Parathyroid adenoma (tissue), 2 donors: ENCODE results near the gene HES7.
A peak's percentile ranks its signal among the peaks of the same experiment; 100 is the strongest.
"Not testable (repeated sequence)": the region's sequence is repeated elsewhere in the genome, so short reads cannot be mapped to it uniquely, and the experiment has no call there.

ENCODE experiments used
- H2AFZ ChIP-seq: fragments of 300-600 bp; sonication (generic); one replicate; pipeline ENCODE4 v1.7.0; 2017; ENCODE audit warnings: antibody characterized with exemption, mild to moderate bottlenecking
- H3K27ac ChIP-seq: fragments of 300-600 bp; sonication (generic); one replicate; pipeline ENCODE4 v1.7.0; 2017
- H3K27me3 ChIP-seq: fragments of 300-600 bp; sonication (generic); one replicate; pipeline ENCODE4 v1.7.0; 2017; ENCODE audit warnings: low read length; ENCODE audit not compliant: control insufficient read depth, insufficient read depth
- H3K36me3 ChIP-seq: fragments of 300-600 bp; sonication (generic); one replicate; pipeline ENCODE4 v1.7.0; 2017; ENCODE audit warnings: low read length; ENCODE audit not compliant: control insufficient read depth, insufficient read depth
- H3K4me1 ChIP-seq: fragments of 300-600 bp; sonication (generic); one replicate; pipeline ENCODE4 v1.7.0; 2017; ENCODE audit warnings: control low read depth
- H3K4me2 ChIP-seq: fragments of 300-600 bp; sonication (generic); one replicate; pipeline ENCODE4 v1.7.0; 2017; ENCODE audit warnings: low read length
- H3K4me3 ChIP-seq: fragments of 300-600 bp; sonication (generic); one replicate; pipeline ENCODE4 v1.7.0; 2017; ENCODE audit warnings: low read depth, low read length
- H3K79me2 ChIP-seq: fragments of 300-600 bp; sonication (generic); one replicate; pipeline ENCODE4 v1.7.0; 2017; ENCODE audit warnings: control low read depth
- H3K9ac ChIP-seq: fragments of 300-600 bp; sonication (generic); one replicate; pipeline ENCODE4 v1.7.0; 2017; ENCODE audit warnings: mild to moderate bottlenecking
- H3K9me3 ChIP-seq: fragments of 300-600 bp; sonication (generic); one replicate; pipeline ENCODE4 v1.7.0; 2017; ENCODE audit warnings: low read length; ENCODE audit not compliant: control insufficient read depth
- CTCF ChIP-seq: fragments of 300-600 bp; sonication (generic); IDR thresholded peaks from one replicate; pipeline ENCODE4 v1.7.0; 2017; ENCODE audit warnings: antibody characterized with exemption, mild to moderate bottlenecking
- donor health status: primary hyperparathyroidism.

The HES7 gene

GRCh38 chr17:8123695-8124349 lies at the start of gene HES7:
Gene HES7, minus strand, starts transcription at chr17:8124106. Its CDS starts 22 bp downstream, at chr17:8124084.
- H2AFZ ChIP-seq = peak within 1 kb of the TSS; percentile 87
- TF ChIP-seq CTCF = no peak
- H3K36me3 ChIP-seq = no peaks in the 10 kb centered on the region
- peaks cover 39% of the 10 kb centered on the region for H3K4me1 ChIP-seq
- H3K27me3 ChIP-seq = peaks cover 2% of the 10 kb centered on the region
- H3K9me3 ChIP-seq = no peaks in the 10 kb centered on the region
- peak within 1 kb of the TSS; percentile 82 for H3K4me2 ChIP-seq
- no peak within 1 kb of the TSS for H3K27ac ChIP-seq
- H3K4me3 ChIP-seq = peak within 1 kb of the TSS; percentile 80
- H3K79me2 ChIP-seq = no peaks in the 10 kb centered on the region
- no peak within 1 kb of the TSS for H3K9ac ChIP-seq

- Histone ChIP-seq H2AFZ (peak overlapping the region; percentile 61), H3K36me3 (no peaks in the 10 kb centered on the region), H3K27me3 (no peaks in the 10 kb centered on the region), H3K9me3 (no peaks in the 10 kb centered on the region), H3K4me3 (peak overlapping the region; percentile 81), H3K27ac (peak overlapping the region; percentile 97), H3K4me2 (peak overlapping the region; percentile 91), H3K79me2 (peaks cover 21% of the 10 kb centered on the region), H3K4me1 (peaks cover 24% of the 10 kb centered on the region), H3K9ac (peak overlapping the region; percentile 49)
- no peak for TF ChIP-seq CTCF
Measured at GRCh38 chr17:8173056-8173870, 49.4 kb upstream of the HES7 start.

GRCh38 chr17:8170186-8170585 lies 46.3 kb upstream of the HES7 start:
- not testable (repeated sequence) for H3K9ac ChIP-seq

GRCh38 chr17:8167526-8167925 lies 43.6 kb upstream of the HES7 start:
- TF ChIP-seq CTCF = no peak

More at GRCh38 chr17:8170186-8170585, 46.3 kb upstream of the HES7 start:
- Histone ChIP-seq H3K79me2 (peaks cover 27% of the 10 kb centered on the region), H3K4me1 (peaks cover 13% of the 10 kb centered on the region)
- not testable (repeated sequence) for H3K27me3 ChIP-seq, H3K27ac ChIP-seq, H3K4me3 ChIP-seq, H3K36me3 ChIP-seq, H3K4me2 ChIP-seq, H3K9me3 ChIP-seq, H2AFZ ChIP-seq

GRCh38 chr17:8166731-8167130 lies 42.8 kb upstream of the HES7 start:
- no peak overlapping the region for H3K27ac ChIP-seq
- H2AFZ ChIP-seq = no peak overlapping the region
- no peaks in the 10 kb centered on the region for H3K9me3 ChIP-seq
- H3K36me3 ChIP-seq = no peaks in the 10 kb centered on the region
- H3K9ac ChIP-seq = no peak overlapping the region
- no peak overlapping the region for H3K4me3 ChIP-seq
- H3K4me2 ChIP-seq = no peak overlapping the region
- H3K4me1 ChIP-seq = peaks cover 18% of the 10 kb centered on the region
- H3K79me2 ChIP-seq = peaks cover 26% of the 10 kb centered on the region
- no peak for TF ChIP-seq CTCF
- no peaks in the 10 kb centered on the region for H3K27me3 ChIP-seq

More at GRCh38 chr17:8167526-8167925, 43.6 kb upstream of the HES7 start:
- Histone ChIP-seq H3K4me2 (no peak overlapping the region), H3K9me3 (no peaks in the 10 kb centered on the region), H2AFZ (no peak overlapping the region), H3K79me2 (peaks cover 18% of the 10 kb centered on the region), H3K36me3 (no peaks in the 10 kb centered on the region), H3K4me3 (no peak overlapping the region), H3K9ac (no peak overlapping the region), H3K4me1 (peaks cover 21% of the 10 kb centered on the region), H3K27ac (no peak overlapping the region), H3K27me3 (no peaks in the 10 kb centered on the region)
